Stomach (tissue), 4 donors: Measurements from ENCODE around the gene DAGLB.

ENCODE experiments used
- CTCF ChIP-seq, 7 experiments: fragments of 450-650 bp in 4 of 7; fragments of 200-600 bp in 3 of 7; sonication (generic) in 3 of 7; IDR thresholded peaks; one replicate each; pipeline ENCODE4 v1.5.1; 2016 to 2019; ENCODE audit warnings: antibody characterized with exemption in 7 of 7, control low read depth in 2 of 7, mild to moderate bottlenecking in 1 of 7
- POLR2A ChIP-seq, 4 donors: fragments of 450-650 bp; IDR thresholded peaks; one replicate each; pipeline ENCODE4 v1.6.1; 2016; ENCODE audit warnings: antibody characterized with exemption in 4 of 4, control low read depth in 2 of 4, mild to moderate bottlenecking in 1 of 4, moderate library complexity in 1 of 4

GRCh38 chr7:6416516-6417145 lies 31.1 kb downstream of the DAGLB start:
- TF ChIP-seq CTCF (IDR thresholded peaks at IDR 0.05) (no peak), POLR2A (IDR thresholded peaks at IDR 0.05) (no peak)
